ENCODE results near the gene CACNA1S.

The CACNA1S gene

GRCh38 chr1:201111672-201112071 is 554 bp downstream of the CACNA1S start:
- no peak for TF ChIP-seq EZH2phosphoT487 (IDR thresholded peaks at IDR 0.05; ENCODE audit: borderline replicate concordance, low read length)
- TF ChIP-seq CTCF (IDR thresholded peaks at IDR 0.05; ENCODE audit: low read depth, low read length, poor library complexity, severe bottlenecking), result no peak

GRCh38 chr1:201111156-201111555 is 1.1 kb downstream of the CACNA1S start:
- no peak overlapping the region for H3K27ac ChIP-seq (ENCODE audit: low read depth, low read length)
- TF ChIP-seq EZH2phosphoT487 (IDR thresholded peaks at IDR 0.05; ENCODE audit: borderline replicate concordance, low read length) (no peak), CTCF (IDR thresholded peaks at IDR 0.05; ENCODE audit: low read depth, low read length, poor library complexity, severe bottlenecking) (no peak)
- no peaks in the 10 kb centered on the region for H3F3A ChIP-seq (ENCODE audit: control insufficient read depth, insufficient read depth)
- H3K4me1 ChIP-seq (ENCODE audit: control insufficient read depth, low read length), result no peaks in the 10 kb centered on the region
- H3K79me2 ChIP-seq (ENCODE audit: control insufficient read depth, low read length), result no peaks in the 10 kb centered on the region
- peaks cover 4% of the 10 kb centered on the region; the same call in 1 of the 2 replicates for H3K27me3 ChIP-seq (ENCODE audit: control insufficient read depth, low read length)
- H4K20me1 ChIP-seq (ENCODE audit: control insufficient read depth, insufficient read depth, low read depth, low read length), result no peaks in the 10 kb centered on the region
- H3K4me2 ChIP-seq (ENCODE audit: low read length), result no peak overlapping the region
- no peaks in the 10 kb centered on the region for H3K9me3 ChIP-seq (ENCODE audit: control insufficient read depth, insufficient read depth, low read length)
- H3K36me3 ChIP-seq (ENCODE audit: control insufficient read depth, low read length), result no peaks in the 10 kb centered on the region
- H3K9me2 ChIP-seq (replicated peaks; ENCODE audit: control insufficient read depth, low read length), result no peaks in the 10 kb centered on the region
- H3K4me3 ChIP-seq (ENCODE audit: low read length), result no peak overlapping the region

More at GRCh38 chr1:201111672-201112071, 554 bp downstream of the CACNA1S start:
- Histone ChIP-seq H3K79me2 (ENCODE audit: control insufficient read depth, low read length) (no peaks in the 10 kb centered on the region), H3K27ac (ENCODE audit: low read depth, low read length) (no peak overlapping the region), H3K4me1 (ENCODE audit: control insufficient read depth, low read length) (no peaks in the 10 kb centered on the region), H3K4me2 (ENCODE audit: low read length) (no peak overlapping the region), H3K9me3 (ENCODE audit: control insufficient read depth, insufficient read depth, low read length) (no peaks in the 10 kb centered on the region), H3F3A (ENCODE audit: control insufficient read depth, insufficient read depth) (no peaks in the 10 kb centered on the region), H3K27me3 (ENCODE audit: control insufficient read depth, low read length) (peaks cover 4% of the 10 kb centered on the region; the same call in 1 of the 2 replicates), H4K20me1 (ENCODE audit: control insufficient read depth, insufficient read depth, low read depth, low read length) (no peaks in the 10 kb centered on the region), H3K9me2 (replicated peaks; ENCODE audit: control insufficient read depth, low read length) (no peaks in the 10 kb centered on the region), H3K4me3 (ENCODE audit: low read length) (no peak overlapping the region), H3K36me3 (ENCODE audit: control insufficient read depth, low read length) (no peaks in the 10 kb centered on the region)

GRCh38 chr1:201110616-201111015 is 1.6 kb downstream of the CACNA1S start:
- Histone ChIP-seq H3K36me3 (ENCODE audit: control insufficient read depth, low read length) (no peaks in the 10 kb centered on the region), H3K9me3 (ENCODE audit: control insufficient read depth, insufficient read depth, low read length) (no peaks in the 10 kb centered on the region), H3K9me2 (replicated peaks; ENCODE audit: control insufficient read depth, low read length) (no peaks in the 10 kb centered on the region), H3K4me1 (ENCODE audit: control insufficient read depth, low read length) (no peaks in the 10 kb centered on the region), H3K4me3 (ENCODE audit: low read length) (no peak overlapping the region), H3K27ac (ENCODE audit: low read depth, low read length) (no peak overlapping the region), H4K20me1 (ENCODE audit: control insufficient read depth, insufficient read depth, low read depth, low read length) (no peaks in the 10 kb centered on the region), H3K79me2 (ENCODE audit: control insufficient read depth, low read length) (no peaks in the 10 kb centered on the region), H3K27me3 (ENCODE audit: control insufficient read depth, low read length) (peaks cover 4% of the 10 kb centered on the region; the same call in 1 of the 2 replicates), H3F3A (ENCODE audit: control insufficient read depth, insufficient read depth) (no peaks in the 10 kb centered on the region), H3K4me2 (ENCODE audit: low read length) (no peak overlapping the region)
- TF ChIP-seq CTCF (IDR thresholded peaks at IDR 0.05; ENCODE audit: low read depth, low read length, poor library complexity, severe bottlenecking) (no peak), EZH2phosphoT487 (IDR thresholded peaks at IDR 0.05; ENCODE audit: borderline replicate concordance, low read length) (no peak)
